Ecto neural progenitor cell (in vitro differentiated cells): ENCODE data around the gene NECTIN4.
A peak's percentile ranks its signal among the peaks of the same experiment; 100 is the strongest.
"Not testable (repeated sequence)": the region's sequence is repeated elsewhere in the genome, so short reads cannot be mapped to it uniquely, and the experiment has no call there.

Experiments
- DNase-seq: peaks from one replicate; pipeline ENCODE4 v3.0.0-alpha.2; 2018; ENCODE audit warnings: low spot score

The NECTIN4 gene

GRCh38 chr1:161054232-161054631 is 35.1 kb downstream of the NECTIN4 start:
- no peak for DNase-seq

DNA sequence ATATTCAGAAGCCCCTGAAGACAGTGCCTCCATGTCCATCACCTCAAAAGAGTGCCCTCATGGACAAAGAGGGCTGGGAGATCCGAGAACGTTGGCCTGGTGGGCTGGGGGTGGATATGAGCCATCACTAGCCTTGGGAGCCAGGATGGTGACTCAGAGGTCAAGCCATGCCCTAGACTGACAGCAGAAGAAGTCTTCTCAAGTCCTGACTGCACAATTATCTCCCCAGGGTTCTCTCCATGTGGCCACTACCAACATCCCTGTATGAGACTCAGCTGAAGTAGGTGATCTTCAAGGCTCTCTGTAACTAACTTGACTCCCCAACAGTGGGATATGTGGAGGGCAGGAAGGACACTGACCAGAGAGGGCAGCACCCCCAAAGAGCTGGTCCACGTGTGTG is 36.5 kb downstream of the NECTIN4 start:
- DNase-seq: no peak

- DNase-seq: no peak
These were observed 38.1 kb downstream of the NECTIN4 start for GRCh38 chr1:161051219-161051618.

- DNase-seq: no peak
These were observed 40.2 kb downstream of the NECTIN4 start for GRCh38 chr1:161048949-161049722.

DNA sequence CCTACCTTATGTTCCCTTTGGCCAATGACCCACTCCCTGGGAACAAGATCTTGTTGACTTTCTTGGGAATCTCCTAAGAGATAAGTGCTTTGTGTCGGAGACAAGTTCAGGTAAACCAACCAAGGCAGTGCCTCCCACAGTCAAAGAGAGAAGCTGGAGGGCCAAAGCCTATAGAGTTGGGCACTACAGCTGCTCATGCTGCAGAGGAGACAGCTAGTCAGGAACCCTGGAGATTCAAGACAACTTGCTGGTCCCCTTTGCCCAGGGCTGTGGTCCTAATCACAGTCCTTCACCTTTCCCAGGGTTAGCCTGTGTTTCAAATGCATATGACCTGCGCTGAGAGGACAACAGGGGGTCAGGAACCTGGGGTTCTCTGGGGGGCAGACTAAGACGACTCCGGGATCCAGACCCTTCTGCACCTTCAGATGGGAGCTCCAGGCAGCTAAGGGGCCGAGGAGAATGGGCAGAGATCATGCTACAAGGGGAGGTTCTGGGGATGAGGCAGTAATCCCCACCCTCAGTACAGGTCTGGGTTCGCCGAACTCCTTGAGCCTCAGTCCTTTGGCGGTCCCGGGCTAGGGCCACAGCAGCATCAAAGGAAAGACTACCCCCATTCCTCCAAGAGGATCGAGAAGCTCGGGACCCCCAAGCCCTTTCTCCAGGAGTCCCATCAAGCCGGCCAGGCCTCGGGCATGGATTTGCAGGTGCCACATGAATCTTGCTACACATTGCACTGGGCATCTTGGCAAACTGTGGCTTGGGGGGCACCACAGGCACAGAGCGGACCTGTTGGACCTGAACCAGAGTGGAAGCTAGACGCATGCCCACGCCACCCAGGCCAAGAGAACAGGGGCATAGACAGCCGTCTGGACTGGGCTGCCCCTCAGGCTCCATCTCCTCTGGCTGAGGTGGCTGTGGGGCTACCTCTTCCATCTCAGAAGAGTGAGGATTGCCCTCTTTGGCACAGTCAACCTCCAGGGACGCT is 41.6 kb downstream of the NECTIN4 start:
- no peak for DNase-seq

- DNase-seq: no peak
These were observed 42.6 kb downstream of the NECTIN4 start for GRCh38 chr1:161046605-161047228.

- peak; percentile 96 for DNase-seq
These were observed 43.4 kb downstream of the NECTIN4 start, which contains the start of gene USF1 for GRCh38 chr1:161045736-161046604. TSS of gene USF1 (minus strand) at chr1:161045977. CDS start at chr1:161043275, 2,702 bp downstream.

DNA sequence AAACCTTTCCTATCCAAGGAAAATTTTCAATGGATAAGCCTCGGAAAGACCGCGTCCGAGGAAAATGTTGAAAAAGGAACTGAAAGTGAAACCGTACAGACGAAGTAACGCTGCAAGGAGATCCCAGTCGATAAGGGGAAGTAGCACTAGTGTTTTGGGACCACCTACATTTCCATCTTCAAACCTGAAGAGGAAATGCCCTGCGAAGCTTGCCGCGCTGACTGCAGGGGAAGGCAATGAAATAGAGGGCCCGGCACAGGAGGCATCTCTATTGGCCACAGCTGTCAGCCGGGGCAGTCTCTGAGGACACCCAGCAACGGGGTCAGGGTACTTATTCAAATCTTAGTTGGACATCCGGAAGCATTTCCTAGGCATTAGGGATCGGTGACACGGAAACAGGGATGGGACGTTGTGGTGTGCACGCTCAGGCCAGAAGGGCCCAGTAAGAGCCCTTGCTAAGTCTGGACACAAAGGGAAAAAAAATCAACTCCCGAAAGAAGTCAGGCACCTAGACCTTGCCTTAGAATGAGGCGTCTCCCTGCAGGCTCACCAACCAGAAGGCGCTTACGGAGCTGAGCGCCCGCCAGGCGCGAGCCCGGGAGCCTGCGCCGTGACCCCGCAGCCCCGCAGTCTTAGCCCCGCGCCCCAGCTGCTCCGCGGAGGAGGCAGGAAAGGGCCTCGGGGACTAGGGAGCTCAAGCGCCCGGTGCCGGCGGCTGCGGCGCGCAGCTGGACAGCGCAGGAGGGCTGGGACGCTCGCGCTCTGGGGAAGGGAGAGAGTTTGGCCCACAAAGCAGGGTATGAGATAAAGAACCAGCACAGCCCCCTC is 44.2 kb downstream of the NECTIN4 start:
- DNase-seq: peak; percentile 79

- no peak for DNase-seq
These were observed 44.8 kb downstream of the NECTIN4 start for GRCh38 chr1:161044535-161044907.

- DNase-seq: no peak
These were observed 49.8 kb downstream of the NECTIN4 start for GRCh38 chr1:161039546-161039945.

DNA sequence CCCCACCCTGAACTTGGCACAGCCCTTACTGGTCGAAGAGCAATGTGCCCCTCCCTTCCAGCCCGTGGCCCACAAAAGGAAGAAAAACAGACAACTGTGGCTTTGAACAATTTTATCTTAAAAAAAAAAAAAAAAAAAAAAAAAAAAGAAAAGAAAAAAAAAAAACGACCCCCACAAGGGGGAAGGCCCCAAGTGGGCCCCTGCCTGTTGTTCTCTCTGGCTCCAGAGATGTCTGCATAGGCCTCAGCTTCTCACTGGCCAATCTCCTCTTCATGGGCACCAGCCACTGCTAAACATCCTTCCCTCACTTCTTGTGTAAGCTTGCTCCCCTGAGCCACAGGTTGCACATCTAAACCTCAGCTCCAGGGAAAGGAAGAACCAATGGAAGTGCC is 50.2 kb downstream of the NECTIN4 start:
- no peak for DNase-seq

DNA sequence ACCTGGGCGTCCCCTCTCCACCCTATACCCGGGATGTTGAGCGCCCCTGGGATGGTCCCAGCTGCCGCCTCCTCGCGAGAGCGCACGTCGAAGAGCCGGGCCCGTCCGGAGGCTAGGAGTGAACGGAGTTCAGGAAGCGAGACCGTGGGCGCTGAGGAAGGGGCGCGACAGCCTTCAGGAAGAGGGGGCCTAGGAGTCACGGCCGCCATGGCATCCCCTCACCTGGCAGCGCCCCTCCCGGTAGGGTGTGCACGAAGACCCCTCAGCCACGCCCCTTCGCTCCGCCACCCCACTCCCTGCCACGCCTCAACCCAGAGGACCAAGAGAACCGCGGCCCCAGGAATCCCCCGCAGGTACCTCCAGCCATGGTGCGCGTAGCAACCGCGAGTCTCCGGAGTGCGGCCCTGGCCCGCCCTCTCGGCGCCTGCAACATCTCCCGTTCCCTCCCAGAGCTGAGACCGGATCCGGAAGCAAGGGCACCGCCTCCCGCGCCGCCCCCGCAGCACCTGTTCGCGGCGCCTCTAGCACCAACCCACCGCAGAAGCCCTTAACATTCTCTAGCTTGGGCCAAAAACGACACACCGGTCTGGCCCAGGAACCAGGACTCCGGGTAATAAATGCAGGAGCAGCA is 50.7 kb downstream of the NECTIN4 start, which contains the start of gene TSTD1:
Gene TSTD1, minus strand, starts transcription at position 442 of the 631 bp plus-strand sequence. Its CDS starts 75 bp downstream, at position 367.
- peak; percentile 80 for DNase-seq

- DNase-seq: no peak
These were observed 51.5 kb downstream of the NECTIN4 start for GRCh38 chr1:161037661-161038522.

GRCh38 chr1:161033751-161034150 is 55.6 kb downstream of the NECTIN4 start:
- no peak for DNase-seq

DNA sequence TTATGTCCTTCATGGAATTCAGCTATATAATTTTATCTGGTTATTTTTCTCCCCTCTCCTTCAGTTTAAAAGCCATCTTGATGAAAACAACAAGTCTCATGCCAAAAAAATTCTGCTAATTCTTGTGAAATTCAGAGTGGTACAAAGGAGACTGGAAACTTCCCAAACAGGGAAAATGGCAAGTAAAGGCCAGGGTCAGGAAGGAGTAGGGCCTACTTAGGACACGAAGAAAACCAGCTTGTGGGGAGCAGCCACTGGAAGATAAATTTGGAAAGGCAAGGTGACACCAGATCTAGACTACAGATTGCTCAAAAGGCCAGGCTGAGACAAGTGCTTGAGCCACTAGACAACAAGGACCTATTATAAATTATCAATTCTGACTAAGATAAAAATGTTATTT is 56.9 kb downstream of the NECTIN4 start:
- no peak for DNase-seq

GRCh38 chr1:161031874-161032273 is 57.5 kb downstream of the NECTIN4 start:
- DNase-seq: no peak

DNA sequence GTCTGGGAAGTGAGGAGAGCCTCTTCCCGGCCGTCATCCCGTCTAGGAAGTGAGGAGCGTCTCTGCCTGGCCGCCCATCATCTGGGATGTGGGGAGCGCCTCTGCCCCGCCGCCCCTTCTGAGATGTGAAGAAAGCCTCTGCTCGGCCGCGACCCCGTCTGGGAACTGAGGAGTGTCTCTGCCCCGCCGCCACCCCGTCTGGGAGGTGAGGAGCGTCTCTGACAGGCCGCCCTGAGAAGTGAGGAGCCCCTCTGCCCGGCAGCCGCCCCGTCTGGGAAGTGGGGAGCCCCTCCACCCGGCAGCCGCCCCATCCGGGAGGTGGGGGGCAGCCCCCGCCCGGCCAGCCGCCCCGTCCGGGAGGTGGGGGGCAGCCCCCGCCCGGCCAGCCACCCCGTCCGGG is 59.9 kb downstream of the NECTIN4 start:
- not testable (repeated sequence) for DNase-seq

- DNase-seq: not testable (repeated sequence)
These were observed 62.4 kb downstream of the NECTIN4 start for GRCh38 chr1:161026954-161027353.

GRCh38 chr1:161022432-161022831 is 66.9 kb downstream of the NECTIN4 start:
- DNase-seq: not testable (repeated sequence)
